ENCODE measurements around the gene ASTL. TPM values are rescaled to one million over a fixed set of nuclear protein-coding genes. Genes with fewer than 3 reads are reported as not detected.

ASTL gene
- polyA plus RNA-seq, 1 donor: 0.04 TPM

GRCh38 chr2:96128456-96128855, 9.8 kb downstream of the ASTL start:
- no peak for DNase-seq
- H3K9me3 ChIP-seq (ENCODE audit: control insufficient read depth, low read depth, low read length): no peaks in the 10 kb centered on the region
- H3K4me3 ChIP-seq (ENCODE audit: low read length): no peak overlapping the region
- H3K4me1 ChIP-seq (ENCODE audit: control insufficient read depth, insufficient read depth, low read length): no peaks in the 10 kb centered on the region
- no CpG with 5 or more reads among the region's 6 CpGs for WGBS (ENCODE audit: insufficient coverage, low lambda C conversion rate)
- no peak overlapping the region for H3K27ac ChIP-seq (ENCODE audit: low read length)
- H3K36me3 ChIP-seq (ENCODE audit: control insufficient read depth, insufficient read depth, low read length): no peaks in the 10 kb centered on the region
- no peaks in the 10 kb centered on the region for H3K27me3 ChIP-seq (ENCODE audit: control insufficient read depth, insufficient read depth, low read length)

DNA sequence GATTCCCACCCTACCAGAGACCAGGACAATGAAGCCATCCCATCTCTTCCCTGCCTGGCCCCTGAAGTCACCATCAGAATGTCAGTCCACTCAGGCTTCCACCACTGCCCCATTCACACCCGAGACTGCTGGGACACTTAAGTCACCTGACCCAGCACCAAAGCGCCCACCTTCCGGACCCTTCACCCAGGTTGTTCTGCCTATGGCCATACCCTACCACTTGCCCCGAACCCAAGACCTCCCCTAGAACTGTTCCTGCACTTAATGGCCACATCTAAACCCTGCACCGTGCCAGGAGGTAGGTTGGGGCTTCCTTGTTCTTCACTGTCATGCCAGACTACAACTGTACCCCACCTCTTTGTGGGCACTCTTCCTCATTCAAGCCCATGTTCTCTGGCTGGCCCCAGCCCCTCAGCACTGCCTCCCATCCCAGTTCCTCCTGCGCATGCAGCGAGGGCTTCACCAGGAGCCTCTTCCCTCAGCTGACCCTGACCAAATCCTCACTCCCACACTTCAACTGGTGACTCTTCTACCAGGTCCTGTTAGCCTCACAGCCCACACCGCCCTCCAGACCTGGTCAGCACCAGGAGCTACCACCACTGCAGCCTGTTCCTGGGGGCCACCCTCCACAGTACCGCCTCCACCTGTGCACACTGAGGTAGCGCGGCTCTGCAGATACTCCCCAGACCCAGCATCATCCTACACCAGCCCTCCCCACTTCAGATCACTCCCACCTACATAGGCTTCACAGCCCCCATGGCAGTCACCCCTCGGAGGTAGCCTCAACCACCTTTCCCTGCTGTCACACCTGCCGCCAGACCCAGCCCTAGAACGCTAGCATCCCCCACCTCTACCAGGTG, 13.7 kb downstream of the ASTL start:
- H3K4me3 ChIP-seq (ENCODE audit: low read length): no peak overlapping the region
- no peak overlapping the region for H3K27ac ChIP-seq (ENCODE audit: low read length)
- H3K27me3 ChIP-seq (ENCODE audit: control insufficient read depth, insufficient read depth, low read length): peaks cover 16% of the 10 kb centered on the region
- H3K4me1 ChIP-seq (ENCODE audit: control insufficient read depth, insufficient read depth, low read length): peaks cover 8% of the 10 kb centered on the region
- DNase-seq: no peak
- H3K9me3 ChIP-seq (ENCODE audit: control insufficient read depth, low read depth, low read length): no peaks in the 10 kb centered on the region
- 100% methylated on average over 2 of the region's 14 CpGs for WGBS (ENCODE audit: insufficient coverage, low lambda C conversion rate)
- no peaks in the 10 kb centered on the region for H3K36me3 ChIP-seq (ENCODE audit: control insufficient read depth, insufficient read depth, low read length)

DNA sequence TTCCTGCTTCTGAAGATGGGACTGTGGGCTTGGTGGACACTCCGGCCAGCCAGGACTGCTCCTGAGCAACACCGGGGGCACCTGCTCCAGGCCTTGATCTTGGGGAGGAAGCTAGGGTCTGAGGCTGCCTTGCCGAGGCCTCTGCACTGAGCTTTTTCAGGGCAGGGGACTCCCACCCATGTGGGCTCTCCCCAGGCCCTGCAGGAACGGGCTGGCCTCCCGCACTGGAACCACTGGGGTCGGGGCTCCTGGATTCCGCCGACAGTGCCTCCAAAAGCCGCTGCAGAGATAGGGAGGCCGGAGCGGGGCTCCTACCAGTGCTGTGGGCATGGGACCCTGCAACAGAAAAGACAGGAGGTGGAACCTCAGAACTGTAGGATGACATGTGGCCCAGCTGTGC, 14.4 kb downstream of the ASTL start:
- Histone ChIP-seq H3K27ac (ENCODE audit: low read length) (no peak overlapping the region), H3K4me3 (ENCODE audit: low read length) (no peak overlapping the region), H3K9me3 (ENCODE audit: control insufficient read depth, low read depth, low read length) (no peaks in the 10 kb centered on the region), H3K4me1 (ENCODE audit: control insufficient read depth, insufficient read depth, low read length) (peaks cover 8% of the 10 kb centered on the region), H3K27me3 (ENCODE audit: control insufficient read depth, insufficient read depth, low read length) (peaks cover 22% of the 10 kb centered on the region), H3K36me3 (ENCODE audit: control insufficient read depth, insufficient read depth, low read length) (no peaks in the 10 kb centered on the region)
- no peak for DNase-seq
- no CpG with 5 or more reads among the region's 11 CpGs for WGBS (ENCODE audit: insufficient coverage, low lambda C conversion rate)

- WGBS (ENCODE audit: insufficient coverage, low lambda C conversion rate): no CpG with 5 or more reads among the region's 1 CpG
- peak in 1 of 2 donors; percentile 38 for DNase-seq
These were observed 15.0 kb downstream of the ASTL start for GRCh38 chr2:96123290-96123689.

GRCh38 chr2:96122391-96122790, 15.9 kb downstream of the ASTL start:
- Histone ChIP-seq H3K36me3 (ENCODE audit: control insufficient read depth, insufficient read depth, low read length) (no peaks in the 10 kb centered on the region), H3K27ac (ENCODE audit: low read length) (no peak overlapping the region), H3K4me1 (ENCODE audit: control insufficient read depth, insufficient read depth, low read length) (peaks cover 13% of the 10 kb centered on the region), H3K4me3 (ENCODE audit: low read length) (no peak overlapping the region), H3K27me3 (ENCODE audit: control insufficient read depth, insufficient read depth, low read length) (peaks cover 38% of the 10 kb centered on the region), H3K9me3 (ENCODE audit: control insufficient read depth, low read depth, low read length) (no peaks in the 10 kb centered on the region)
- DNase-seq: no peak
- no CpG with 5 or more reads among the region's 5 CpGs for WGBS (ENCODE audit: insufficient coverage, low lambda C conversion rate)

More at GRCh38 chr2:96123290-96123689, 15.0 kb downstream of the ASTL start:
- Histone ChIP-seq H3K36me3 (ENCODE audit: control insufficient read depth, insufficient read depth, low read length) (no peaks in the 10 kb centered on the region), H3K4me3 (ENCODE audit: low read length) (no peak overlapping the region), H3K27me3 (ENCODE audit: control insufficient read depth, insufficient read depth, low read length) (peaks cover 29% of the 10 kb centered on the region), H3K9me3 (ENCODE audit: control insufficient read depth, low read depth, low read length) (no peaks in the 10 kb centered on the region), H3K27ac (ENCODE audit: low read length) (no peak overlapping the region), H3K4me1 (ENCODE audit: control insufficient read depth, insufficient read depth, low read length) (peaks cover 8% of the 10 kb centered on the region)

- no peak for DNase-seq
- H3K9me3 ChIP-seq (ENCODE audit: control insufficient read depth, low read depth, low read length): no peaks in the 10 kb centered on the region
- peaks cover 17% of the 10 kb centered on the region for H3K4me1 ChIP-seq (ENCODE audit: control insufficient read depth, insufficient read depth, low read length)
- WGBS (ENCODE audit: insufficient coverage, low lambda C conversion rate): no CpG with 5 or more reads among the region's 4 CpGs
- no peak overlapping the region for H3K27ac ChIP-seq (ENCODE audit: low read length)
- H3K4me3 ChIP-seq (ENCODE audit: low read length): no peak overlapping the region
- peaks cover 42% of the 10 kb centered on the region for H3K27me3 ChIP-seq (ENCODE audit: control insufficient read depth, insufficient read depth, low read length)
- no peaks in the 10 kb centered on the region for H3K36me3 ChIP-seq (ENCODE audit: control insufficient read depth, insufficient read depth, low read length)
These were observed 16.9 kb downstream of the ASTL start for GRCh38 chr2:96121414-96121813.

- DNase-seq: no peak
- Histone ChIP-seq H3K4me1 (ENCODE audit: control insufficient read depth, insufficient read depth, low read length) (peaks cover 17% of the 10 kb centered on the region), H3K4me3 (ENCODE audit: low read length) (no peak overlapping the region), H3K27me3 (ENCODE audit: control insufficient read depth, insufficient read depth, low read length) (peaks cover 46% of the 10 kb centered on the region), H3K27ac (ENCODE audit: low read length) (no peak overlapping the region), H3K9me3 (ENCODE audit: control insufficient read depth, low read depth, low read length) (peaks cover 2% of the 10 kb centered on the region), H3K36me3 (ENCODE audit: control insufficient read depth, insufficient read depth, low read length) (no peaks in the 10 kb centered on the region)
- WGBS (ENCODE audit: insufficient coverage, low lambda C conversion rate): no CpG with 5 or more reads among the region's 7 CpGs
These were observed 17.3 kb downstream of the ASTL start for GRCh38 chr2:96120991-96121390.

- no peak for DNase-seq
- Histone ChIP-seq H3K4me1 (ENCODE audit: control insufficient read depth, insufficient read depth, low read length) (peaks cover 17% of the 10 kb centered on the region), H3K27me3 (ENCODE audit: control insufficient read depth, insufficient read depth, low read length) (peaks cover 54% of the 10 kb centered on the region), H3K4me3 (ENCODE audit: low read length) (no peak overlapping the region), H3K27ac (ENCODE audit: low read length) (no peak overlapping the region), H3K9me3 (ENCODE audit: control insufficient read depth, low read depth, low read length) (peaks cover 10% of the 10 kb centered on the region), H3K36me3 (ENCODE audit: control insufficient read depth, insufficient read depth, low read length) (no peaks in the 10 kb centered on the region)
- WGBS (ENCODE audit: insufficient coverage, low lambda C conversion rate): 32% methylated on average over 3 of the region's 11 CpGs
These were observed 18.1 kb downstream of the ASTL start for GRCh38 chr2:96120091-96120720.

- no peak for DNase-seq
- Histone ChIP-seq H3K4me3 (ENCODE audit: low read length) (no peak overlapping the region), H3K27ac (ENCODE audit: low read length) (no peak overlapping the region), H3K4me1 (ENCODE audit: control insufficient read depth, insufficient read depth, low read length) (peaks cover 17% of the 10 kb centered on the region), H3K9me3 (ENCODE audit: control insufficient read depth, low read depth, low read length) (peaks cover 16% of the 10 kb centered on the region), H3K36me3 (ENCODE audit: control insufficient read depth, insufficient read depth, low read length) (no peaks in the 10 kb centered on the region), H3K27me3 (ENCODE audit: control insufficient read depth, insufficient read depth, low read length) (peaks cover 59% of the 10 kb centered on the region)
- no CpG with 5 or more reads among the region's 5 CpGs for WGBS (ENCODE audit: insufficient coverage, low lambda C conversion rate)
These were observed 18.9 kb downstream of the ASTL start for GRCh38 chr2:96119389-96119751.

GRCh38 chr2:96118698-96119388, 19.5 kb downstream of the ASTL start:
- no peaks in the 10 kb centered on the region for H3K36me3 ChIP-seq (ENCODE audit: control insufficient read depth, insufficient read depth, low read length)
- DNase-seq: no peak
- H3K9me3 ChIP-seq (ENCODE audit: control insufficient read depth, low read depth, low read length): peaks cover 16% of the 10 kb centered on the region
- no peak overlapping the region for H3K4me3 ChIP-seq (ENCODE audit: low read length)
- peaks cover 59% of the 10 kb centered on the region for H3K27me3 ChIP-seq (ENCODE audit: control insufficient read depth, insufficient read depth, low read length)
- peaks cover 17% of the 10 kb centered on the region for H3K4me1 ChIP-seq (ENCODE audit: control insufficient read depth, insufficient read depth, low read length)
- WGBS (ENCODE audit: insufficient coverage, low lambda C conversion rate): no CpG with 5 or more reads among the region's 13 CpGs
- no peak overlapping the region for H3K27ac ChIP-seq (ENCODE audit: low read length)

Measured in large intestine (tissue), 3 donors.